ENCODE measurements around the gene FLT3. TPM values are rescaled to one million over a fixed set of nuclear protein-coding genes. Genes with fewer than 3 reads are reported as not detected.

Gene FLT3
- total and polyA plus RNA-seq, 8 donors = 0.21 to 1.9 (median 0.50) TPM

GRCh38 chr13:27978301-27978968 lies 121.9 kb downstream of the FLT3 start:
- TF ChIP-seq CTCF (IDR thresholded peaks at IDR 0.05) = no peak
- ATAC-seq (no peak), DNase-seq (no peak)
- Histone ChIP-seq H3K36me3 (no peaks in the 10 kb centered on the region), H3K9me3 (no peaks in the 10 kb centered on the region), H3K27ac (no peak overlapping the region), H3K4me1 (peaks cover 4 to 24% of the 10 kb centered on the region in 2 donors), H3K27me3 (peaks cover 98 to 100% of the 10 kb centered on the region in 2 donors), H3K4me3 (no peak overlapping the region)
- intact Hi-C loops (cut with DNase I) = no loop called here

- H3K27ac ChIP-seq = no peak overlapping the region
- no peaks in the 10 kb centered on the region for H3K9me3 ChIP-seq
- H3K27me3 ChIP-seq = peaks cover 97 to 100% of the 10 kb centered on the region in 2 donors
- no peaks in the 10 kb centered on the region for H3K36me3 ChIP-seq
- H3K4me1 ChIP-seq = peaks cover 4 to 24% of the 10 kb centered on the region in 2 donors
- DNase-seq (no peak), ATAC-seq (no peak)
- no peak for TF ChIP-seq CTCF (IDR thresholded peaks at IDR 0.05)
- no peak overlapping the region for H3K4me3 ChIP-seq
- intact Hi-C loops (cut with DNase I) = no loop called here
Observed at GRCh38 chr13:27977476-27978300, 122.7 kb downstream of the FLT3 start.

GRCh38 chr13:27976362-27977091 lies 123.8 kb downstream of the FLT3 start:
- no peaks in the 10 kb centered on the region for H3K9me3 ChIP-seq
- no peak for TF ChIP-seq CTCF (IDR thresholded peaks at IDR 0.05)
- no peak overlapping the region for H3K27ac ChIP-seq
- no peaks in the 10 kb centered on the region for H3K36me3 ChIP-seq
- intact Hi-C loops (cut with DNase I) = no loop called here
- no peak overlapping the region for H3K4me3 ChIP-seq
- no peak for ATAC-seq
- H3K27me3 ChIP-seq = peaks cover 95 to 100% of the 10 kb centered on the region in 2 donors
- H3K4me1 ChIP-seq = peaks cover 4 to 24% of the 10 kb centered on the region in 2 donors
- DNase-seq = no peak

- intact Hi-C loops (cut with DNase I) = no loop called here
- Histone ChIP-seq H3K4me3 (no peak overlapping the region), H3K27ac (no peak overlapping the region), H3K4me1 (peaks cover 4 to 24% of the 10 kb centered on the region in 2 donors), H3K36me3 (no peaks in the 10 kb centered on the region), H3K27me3 (peaks cover 96 to 100% of the 10 kb centered on the region in 2 donors), H3K9me3 (no peaks in the 10 kb centered on the region)
- no peak for DNase-seq
- ATAC-seq = no peak
- no peak for TF ChIP-seq CTCF (IDR thresholded peaks at IDR 0.05)
Observed at GRCh38 chr13:27975564-27976361, 124.6 kb downstream of the FLT3 start.
